ENCODE results near the gene KATNB1.

- no peak for TF ChIP-seq CTCF (IDR thresholded peaks at IDR 0.05 in 2 of 3, conservative IDR thresholded peaks at IDR 0.05 in 1 of 3; ENCODE audit: borderline replicate concordance in 1 of 3, insufficient read depth in 1 of 3, low read depth in 2 of 3, low read length in 2 of 3)
- no peak for TF ChIP-seq POLR2AphosphoS5 (IDR thresholded peaks at IDR 0.05; ENCODE audit: low read depth, low read length)
- TF ChIP-seq POLR2A (IDR thresholded peaks at IDR 0.05; ENCODE audit: borderline replicate concordance, extremely low read depth, insufficient read depth, insufficient read length) = no peak
- TF ChIP-seq EGR1 (IDR thresholded peaks at IDR 0.05; ENCODE audit: low read depth) = no peak
- no peak for TF ChIP-seq EZH2 (IDR thresholded peaks at IDR 0.05)
- TF ChIP-seq EZH2phosphoT487 (IDR thresholded peaks at IDR 0.05; ENCODE audit: borderline replicate concordance) = no peak
- no peak for TF ChIP-seq ZNF274 (IDR thresholded peaks at IDR 0.05; ENCODE audit: low read depth, low read length)
- no peak for TF ChIP-seq JUND (IDR thresholded peaks at IDR 0.05)
- no peak for TF ChIP-seq CBX3 (IDR thresholded peaks at IDR 0.05; ENCODE audit: low read depth)
- TF ChIP-seq SIN3A (IDR thresholded peaks at IDR 0.05; ENCODE audit: low read depth) = no peak
- no peak for TF ChIP-seq MAX (IDR thresholded peaks at IDR 0.05)
- no peak for TF ChIP-seq YY1 (IDR thresholded peaks at IDR 0.05; ENCODE audit: extremely low read depth, insufficient replicate concordance, low read depth, low read length)
- TF ChIP-seq FOSL1 (IDR thresholded peaks at IDR 0.05; ENCODE audit: low read depth) = no peak
- TF ChIP-seq ATF3 (IDR thresholded peaks at IDR 0.05) = no peak
Measured at GRCh38 chr16:57686577-57686976, 49.0 kb upstream of the KATNB1 start.
